Ovary (tissue), 9 donors: ENCODE data around the gene OR4D1. TPM values are rescaled to one million over a fixed set of nuclear protein-coding genes. Genes with fewer than 3 reads are reported as not detected.

ENCODE experiments used
- DNase-seq, 5 donors: peaks; one replicate each; pipeline ENCODE4 v3.0.0-alpha.2; 2019 to 2020
- H3K27ac ChIP-seq, 2 donors: fragments of 200-600 bp; one replicate each; pipeline versions ENCODE4 v1.5.1 to v1.8.0; 2019 to 2022
- H3K27me3 ChIP-seq: fragments of 200-600 bp; one replicate; pipeline ENCODE4 v1.8.0; 2022
- H3K36me3 ChIP-seq: fragments of 200-600 bp; sonication (generic); one replicate; pipeline ENCODE4 v1.5.1; 2019
- H3K4me1 ChIP-seq: one replicate; pipeline ENCODE4 v1.8.1; 2013; ENCODE audit warnings: mild to moderate bottlenecking, moderate library complexity; ENCODE audit not compliant: insufficient read depth
- H3K4me3 ChIP-seq: fragments of 200-600 bp; sonication (generic); one replicate; pipeline ENCODE4 v1.5.1; 2017
- H3K9me3 ChIP-seq, 2 donors: fragments of 200-600 bp in 1 of 2; sonication (generic) in 1 of 2; one replicate each; pipeline versions ENCODE4 v1.5.1 to v1.8.1; 2013 to 2019; ENCODE audit warnings: mild to moderate bottlenecking in 1 of 2, moderate library complexity in 1 of 2
- EP300 ChIP-seq: sonication (generic); formaldehyde crosslinking; IDR thresholded peaks from one replicate; pipeline ENCODE4 v1.6.1; 2017; ENCODE audit warnings: antibody characterized with exemption
- POLR2A ChIP-seq: fragments of 450-650 bp; IDR thresholded peaks from one replicate; pipeline ENCODE4 v1.6.1; 2017; ENCODE audit warnings: antibody characterized with exemption, mild to moderate bottlenecking, moderate library complexity
- WGBS, 3 donors: extraction: QIAGEN DNeasy Blood & Tissue Kit in 1 of 3; methylation state at CpG; one replicate each; pipeline versions ENCODE4 v1.1.5 to v1.1.7; 2013 to 2017; 5-methylcytosine and 5-hydroxymethylcytosine counted together
- intact Hi-C, 4 donors: fragments of 100-400 bp; cut with DNase I; formaldehyde crosslinking; loops; one replicate each; pipeline versions ENCODE4 v1.11.0 to v1.15.1; 2022 to 2023
- polyA plus RNA-seq, 2 donors: library from polyadenylated mRNA; stranded (reverse); fragments of 200-250 nt in 1 of 2; fragments of 350-450 nt in 1 of 2; fragmentation: Illumina TruSeq in 1 of 2; extraction: RNeasy Lipid Tissue Mini Kit (QIAGEN cat#74804) in 1 of 2; gene quantifications; one replicate each; pipeline ENCODE4 v1.2.3, GENCODE V29; 2013 to 2014
- total RNA-seq, 7 donors: library from RNA; depleted of rRNA in 2 of 7; stranded (reverse); fragments of >200 nt in 2 of 7; fragmentation: NEBNext Ultra II Directional in 3 of 7; extraction: Animal tissue kit (Norgen Biotek cat#: 25700) in 3 of 7; gene quantifications; one replicate each; pipeline versions ENCODE4 v1.1.0 to v1.2.4, GENCODE V29; 2016 to 2023
- TF ChIP-seq, protein P1 (sequence below), 3 donors: fragments of 450-650 bp in 2 of 3; fragments of 200-600 bp in 1 of 3; IDR thresholded peaks; one replicate each; pipeline versions ENCODE4 v1.5.1 to v1.8.0; 2016 to 2022; ENCODE audit warnings: antibody characterized with exemption in 3 of 3, mild to moderate bottlenecking in 1 of 3
- donor health status: DM: no; HTN: no; CAD: no; lungs with moderate emphysema.
- donor health status: DM: no; HTN: no; CAD: no.
- donor health status: Bipolar disorder and iron deficiency.
- donor health status: DM: yes; HTN: yes; CAD: no.
- donor health status: DM: no; HTN: no; CAD: no.
- donor health status: DM: yes; HTN: yes; CAD: no.

OR4D1 gene
- total and polyA plus RNA-seq, 9 donors = 0.03 TPM; not detected in 8

GRCh38 chr17:58189436-58190146 is 41.4 kb downstream of the OR4D1 start:
- WGBS, 3 donors = 49 to 59% (median 56%) methylated on average over 11 of the region's 11 CpGs
- H3K27me3 ChIP-seq = no peaks in the 10 kb centered on the region
- H3K4me1 ChIP-seq = no peaks in the 10 kb centered on the region
- H3K27ac ChIP-seq = no peak overlapping the region
- no peak for DNase-seq
- H3K36me3 ChIP-seq = no peaks in the 10 kb centered on the region
- H3K9me3 ChIP-seq = no peaks in the 10 kb centered on the region
- TF ChIP-seq POLR2A (no peak), EP300 (no peak)
- TF ChIP-seq, protein P1, sequence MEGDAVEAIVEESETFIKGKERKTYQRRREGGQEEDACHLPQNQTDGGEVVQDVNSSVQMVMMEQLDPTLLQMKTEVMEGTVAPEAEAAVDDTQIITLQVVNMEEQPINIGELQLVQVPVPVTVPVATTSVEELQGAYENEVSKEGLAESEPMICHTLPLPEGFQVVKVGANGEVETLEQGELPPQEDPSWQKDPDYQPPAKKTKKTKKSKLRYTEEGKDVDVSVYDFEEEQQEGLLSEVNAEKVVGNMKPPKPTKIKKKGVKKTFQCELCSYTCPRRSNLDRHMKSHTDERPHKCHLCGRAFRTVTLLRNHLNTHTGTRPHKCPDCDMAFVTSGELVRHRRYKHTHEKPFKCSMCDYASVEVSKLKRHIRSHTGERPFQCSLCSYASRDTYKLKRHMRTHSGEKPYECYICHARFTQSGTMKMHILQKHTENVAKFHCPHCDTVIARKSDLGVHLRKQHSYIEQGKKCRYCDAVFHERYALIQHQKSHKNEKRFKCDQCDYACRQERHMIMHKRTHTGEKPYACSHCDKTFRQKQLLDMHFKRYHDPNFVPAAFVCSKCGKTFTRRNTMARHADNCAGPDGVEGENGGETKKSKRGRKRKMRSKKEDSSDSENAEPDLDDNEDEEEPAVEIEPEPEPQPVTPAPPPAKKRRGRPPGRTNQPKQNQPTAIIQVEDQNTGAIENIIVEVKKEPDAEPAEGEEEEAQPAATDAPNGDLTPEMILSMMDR (IDR thresholded peaks at IDR 0.05) = no peak
- no peak overlapping the region for H3K4me3 ChIP-seq
- intact Hi-C loops = no loop called here

DNA sequence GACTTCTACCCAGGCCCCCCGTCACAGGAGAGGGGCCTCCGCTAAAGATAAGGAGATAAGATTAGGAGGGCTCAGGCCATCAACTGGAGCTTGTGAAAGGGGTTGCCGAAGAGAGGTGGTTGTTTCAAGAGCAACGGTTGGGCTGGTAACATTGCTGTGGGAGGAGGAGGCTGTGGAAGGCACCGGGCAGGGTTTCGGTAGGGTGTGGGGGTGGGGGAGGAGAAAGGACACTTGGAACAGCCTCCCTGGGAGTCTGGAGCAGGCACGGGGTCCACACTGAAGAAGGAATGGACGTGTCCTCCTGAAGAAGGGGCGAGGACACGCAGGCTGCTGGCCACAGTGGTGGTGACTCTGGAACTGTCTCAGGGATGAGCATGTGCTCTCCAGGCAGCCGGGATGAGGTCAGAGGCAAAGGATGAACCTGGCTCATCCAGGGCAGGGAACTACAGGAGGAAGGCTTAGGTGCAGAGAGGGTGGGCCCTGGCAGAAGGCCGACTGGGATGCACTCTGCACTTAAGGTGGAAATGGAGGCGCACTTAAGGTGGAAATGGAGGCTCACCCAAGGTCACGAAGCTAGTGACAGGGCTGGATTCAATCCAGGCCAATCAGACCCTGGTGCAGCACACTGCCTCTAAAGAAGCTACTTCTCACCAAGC is 43.2 kb downstream of the OR4D1 start:
- Histone ChIP-seq H3K27ac (no peak overlapping the region), H3K27me3 (no peaks in the 10 kb centered on the region), H3K9me3 (no peaks in the 10 kb centered on the region), H3K36me3 (no peaks in the 10 kb centered on the region), H3K4me3 (no peak overlapping the region), H3K4me1 (no peaks in the 10 kb centered on the region)
- no peak for TF ChIP-seq POLR2A
- TF ChIP-seq, protein P1 (IDR thresholded peaks at IDR 0.05) = no peak
- TF ChIP-seq EP300 = no peak
- WGBS, 3 donors = 23 to 28% (median 26%) methylated on average over 14 of the region's 14 CpGs
- intact Hi-C loops = no loop called here
- DNase-seq = no peak

GRCh38 chr17:58192612-58193011 is 44.4 kb downstream of the OR4D1 start, which contains the start of gene EPX:
EPX (plus strand) TSS chr17:58192726; CDS start chr17:58192847, 121 bp downstream.
- WGBS, 3 donors = 20 to 25% (median 23%) methylated on average over 6 of the region's 6 CpGs

DNA sequence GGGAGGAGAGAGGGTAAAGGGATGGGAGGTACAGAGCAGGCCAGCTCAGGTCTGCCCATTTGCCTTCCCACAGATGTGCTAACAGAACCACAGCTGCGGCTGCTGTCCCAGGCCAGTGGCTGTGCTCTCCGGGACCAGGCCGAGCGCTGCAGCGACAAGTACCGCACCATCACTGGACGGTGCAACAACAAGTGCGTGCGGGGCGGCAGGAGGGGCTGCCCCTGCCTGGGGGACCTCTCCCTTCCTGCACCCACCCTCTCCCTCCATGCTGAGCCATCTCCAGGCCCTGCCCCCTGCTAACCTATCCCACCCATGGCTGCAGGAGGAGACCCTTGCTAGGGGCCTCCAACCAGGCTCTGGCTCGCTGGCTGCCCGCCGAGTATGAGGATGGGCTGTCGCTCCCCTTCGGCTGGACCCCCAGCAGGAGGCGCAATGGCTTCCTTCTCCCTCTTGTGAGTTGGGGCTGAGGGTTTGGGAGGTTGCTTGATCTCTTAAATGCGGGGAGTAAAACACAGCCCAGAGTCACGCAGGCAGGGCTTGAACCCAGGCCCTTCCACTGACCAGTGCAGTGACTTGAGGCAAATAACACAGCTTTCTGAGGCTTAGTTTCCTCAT is 45.6 kb downstream of the OR4D1 start:
- DNase-seq = no peak
- Histone ChIP-seq H3K4me1 (no peaks in the 10 kb centered on the region), H3K4me3 (no peak overlapping the region), H3K27me3 (no peaks in the 10 kb centered on the region), H3K27ac (no peak overlapping the region), H3K36me3 (no peaks in the 10 kb centered on the region), H3K9me3 (no peaks in the 10 kb centered on the region)
- intact Hi-C loops = no loop called here
- 60 to 69% (median 65%) methylated on average over 10 to 18 of the region's 18 CpGs for WGBS, 3 donors
- TF ChIP-seq POLR2A (no peak), EP300 (no peak)
- TF ChIP-seq, protein P1 (IDR thresholded peaks at IDR 0.05) = no peak

More at GRCh38 chr17:58192612-58193011, 44.4 kb downstream of the OR4D1 start, which contains the start of gene EPX:
- no peak within 1 kb of the TSS for H3K27ac ChIP-seq
- H3K4me1 ChIP-seq = no peaks in the 10 kb centered on the region
- no peak for DNase-seq
- TF ChIP-seq EP300 = no peak
- TF ChIP-seq, protein P1 (IDR thresholded peaks at IDR 0.05) = no peak
- no peak for TF ChIP-seq POLR2A
- H3K36me3 ChIP-seq = no peaks in the 10 kb centered on the region
- intact Hi-C loops = no loop called here
- H3K4me3 ChIP-seq = no peak within 1 kb of the TSS
- H3K27me3 ChIP-seq = no peaks in the 10 kb centered on the region
- H3K9me3 ChIP-seq = no peaks in the 10 kb centered on the region
